Natural killer cell (primary cell): ENCODE data around the gene FAM219B. TPM values are rescaled to one million over a fixed set of nuclear protein-coding genes. Genes with fewer than 3 reads are reported as not detected.

ENCODE experiments used
- ATAC-seq, 3 donors: fragments of 150-1000 bp in 2 of 3; fragments of 200-7000 bp in 1 of 3; cut with Tn5 transposase; 1 replicate in 1 of 3; 2 replicates in 2 of 3; pipeline ENCODE4 v1.10.0; 2021; ENCODE audit warnings: mild to moderate bottlenecking in 2 of 3, moderate library complexity in 2 of 3
- DNase-seq, 2 donors: peaks; one replicate each; pipeline versions ENCODE4 v3.0.0 to v3.0.0-alpha.2; 2013 to 2021; ENCODE audit warnings: mixed read lengths in 1 of 2
- H3K27ac ChIP-seq: one replicate; pipeline ENCODE4 v1.5.1; 2013; ENCODE audit warnings: mild to moderate bottlenecking, low read length
- H3K27me3 ChIP-seq: one replicate; pipeline ENCODE4 v1.6.1; 2013; ENCODE audit warnings: low read length; ENCODE audit not compliant: control insufficient read depth, insufficient read depth
- H3K36me3 ChIP-seq: one replicate; pipeline ENCODE4 v1.6.1; 2013; ENCODE audit warnings: low read length; ENCODE audit not compliant: control insufficient read depth, insufficient read depth
- H3K4me1 ChIP-seq: one replicate; pipeline ENCODE4 v1.6.1; 2013; ENCODE audit warnings: low read length; ENCODE audit not compliant: control insufficient read depth, insufficient read depth
- H3K4me3 ChIP-seq: one replicate; pipeline ENCODE4 v1.5.1; 2013; ENCODE audit warnings: low read length
- H3K9me3 ChIP-seq: one replicate; pipeline ENCODE4 v1.6.1; 2013; ENCODE audit warnings: low read length; ENCODE audit not compliant: control insufficient read depth, insufficient read depth
- H3K27ac Mint-ChIP-seq, 2 donors: one replicate each; pipeline ENCODE4 v1.8.0; 2022; ENCODE audit warnings: mild to moderate bottlenecking in 2 of 2, mixed read lengths in 2 of 2, moderate library complexity in 1 of 2
- H3K27me3 Mint-ChIP-seq, 2 donors: one replicate each; pipeline ENCODE4 v1.8.0; 2022; ENCODE audit warnings: low read depth in 2 of 2, mixed read lengths in 2 of 2
- H3K36me3 Mint-ChIP-seq: one replicate; pipeline ENCODE4 v1.8.0; 2022; ENCODE audit warnings: mixed read lengths
- H3K4me1 Mint-ChIP-seq, 2 donors: one replicate each; pipeline ENCODE4 v1.8.0; 2022; ENCODE audit warnings: mixed read lengths in 2 of 2
- H3K4me3 Mint-ChIP-seq: one replicate; pipeline ENCODE4 v1.8.0; 2022; ENCODE audit warnings: mild to moderate bottlenecking, moderate library complexity, mixed read lengths
- H3K9me3 Mint-ChIP-seq, 2 donors: one replicate each; pipeline ENCODE4 v1.8.0; 2022; ENCODE audit warnings: mixed read lengths in 2 of 2
- WGBS: methylation state at CpG from one replicate; pipeline ENCODE4 v1.1.7; 2013; ENCODE audit warnings: missing lambda C conversion rate; ENCODE audit not compliant: insufficient coverage; 5-methylcytosine and 5-hydroxymethylcytosine counted together
- intact Hi-C: fragments of 100-400 bp; cut with micrococcal nuclease; formaldehyde crosslinking; loops from one replicate; pipeline ENCODE4 v1.14.2; 2022
- total RNA-seq, 4 donors: library from RNA; stranded (reverse); fragments of 120-200 nt in 1 of 4; gene quantifications; one replicate each; pipeline versions ENCODE4 v1.2.3 to v1.2.4, GENCODE V29; 2013 to 2022
- TF ChIP-seq, protein P1 (sequence below): fragments of 200-600 bp; IDR thresholded peaks from one replicate; pipeline ENCODE4 v1.8.0; 2022; ENCODE audit warnings: antibody characterized with exemption

Gene FAM219B
- total RNA-seq, 3 donors from 2014 or later (not counting 1 experiment from before 2014, with no cell fraction given): 63.5 to 107 (median 69.0) TPM

DNA sequence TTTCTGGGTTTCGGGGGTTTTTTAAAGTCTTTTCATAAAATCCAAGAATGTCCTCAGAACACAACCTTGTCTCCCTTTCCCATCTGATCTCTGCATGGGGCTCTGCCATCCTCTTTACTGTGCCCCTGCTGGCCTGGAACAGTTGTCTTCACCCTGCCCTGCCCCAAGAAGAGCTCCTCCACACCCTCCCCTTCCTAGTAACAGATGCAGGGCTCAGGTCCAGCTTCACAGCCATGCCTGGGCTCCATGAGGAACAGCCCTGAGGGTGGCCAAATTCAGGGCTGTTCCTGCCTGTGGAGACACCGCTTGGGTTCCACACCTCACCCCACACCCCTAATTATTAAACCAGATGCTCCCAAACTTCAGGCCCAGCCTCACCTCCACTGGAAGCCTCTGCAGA, 50.8 kb downstream of the FAM219B start:
- H3K36me3 Mint-ChIP-seq: no peaks in the 10 kb centered on the region
- H3K9me3 Mint-ChIP-seq: no peaks in the 10 kb centered on the region

DNA sequence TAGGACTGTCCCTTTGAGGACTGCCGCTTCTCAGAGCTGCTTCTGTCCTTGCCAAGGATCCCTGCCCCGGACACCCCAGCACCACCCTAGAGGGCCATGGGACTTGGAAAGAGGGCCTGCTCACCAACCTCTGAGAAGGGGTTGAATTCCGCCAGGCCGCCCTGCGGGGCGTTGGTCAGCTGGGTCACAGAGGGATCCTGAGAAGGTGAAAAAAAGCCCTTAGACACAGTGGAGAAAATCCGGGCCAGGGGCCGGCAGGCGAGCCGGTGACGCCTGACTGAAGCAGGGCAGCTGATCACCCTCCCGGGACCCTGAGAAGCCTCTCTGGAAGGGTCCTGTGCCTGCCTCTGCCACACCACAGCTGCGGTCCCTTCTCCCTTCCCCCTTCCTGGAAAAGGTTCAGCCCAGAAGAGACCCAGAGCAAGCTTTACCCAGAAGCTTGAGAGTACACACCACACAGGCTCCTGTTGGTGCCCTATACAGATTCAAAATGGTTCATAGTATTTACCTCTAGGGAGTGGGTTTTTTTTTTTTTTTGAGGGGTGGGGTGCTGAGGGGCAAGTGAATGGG, 52.1 kb downstream of the FAM219B start:
- Mint-ChIP-seq H3K4me1 (peaks cover 29 to 34% of the 10 kb centered on the region in 2 donors), H3K9me3 (no peaks in the 10 kb centered on the region), H3K4me3 (no peak overlapping the region), H3K36me3 (no peaks in the 10 kb centered on the region), H3K27ac (no peak overlapping the region), H3K27me3 (no peaks in the 10 kb centered on the region)
- H3K4me1 ChIP-seq: peaks cover 32% of the 10 kb centered on the region
- peaks cover 49% of the 10 kb centered on the region for H3K36me3 ChIP-seq
- H3K27me3 ChIP-seq: no peaks in the 10 kb centered on the region
- no peaks in the 10 kb centered on the region for H3K9me3 ChIP-seq
- ATAC-seq (no peak), DNase-seq (no peak)
- intact Hi-C loops: no loop called here
- WGBS: 98% methylated on average over 13 of the region's 13 CpGs
- TF ChIP-seq, protein P1, sequence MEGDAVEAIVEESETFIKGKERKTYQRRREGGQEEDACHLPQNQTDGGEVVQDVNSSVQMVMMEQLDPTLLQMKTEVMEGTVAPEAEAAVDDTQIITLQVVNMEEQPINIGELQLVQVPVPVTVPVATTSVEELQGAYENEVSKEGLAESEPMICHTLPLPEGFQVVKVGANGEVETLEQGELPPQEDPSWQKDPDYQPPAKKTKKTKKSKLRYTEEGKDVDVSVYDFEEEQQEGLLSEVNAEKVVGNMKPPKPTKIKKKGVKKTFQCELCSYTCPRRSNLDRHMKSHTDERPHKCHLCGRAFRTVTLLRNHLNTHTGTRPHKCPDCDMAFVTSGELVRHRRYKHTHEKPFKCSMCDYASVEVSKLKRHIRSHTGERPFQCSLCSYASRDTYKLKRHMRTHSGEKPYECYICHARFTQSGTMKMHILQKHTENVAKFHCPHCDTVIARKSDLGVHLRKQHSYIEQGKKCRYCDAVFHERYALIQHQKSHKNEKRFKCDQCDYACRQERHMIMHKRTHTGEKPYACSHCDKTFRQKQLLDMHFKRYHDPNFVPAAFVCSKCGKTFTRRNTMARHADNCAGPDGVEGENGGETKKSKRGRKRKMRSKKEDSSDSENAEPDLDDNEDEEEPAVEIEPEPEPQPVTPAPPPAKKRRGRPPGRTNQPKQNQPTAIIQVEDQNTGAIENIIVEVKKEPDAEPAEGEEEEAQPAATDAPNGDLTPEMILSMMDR: no peak
- H3K27ac ChIP-seq: no peak overlapping the region
- H3K4me3 ChIP-seq: no peak overlapping the region

More for the DNA sequence above, 50.8 kb downstream of the FAM219B start:
- Mint-ChIP-seq H3K27me3 (no peaks in the 10 kb centered on the region), H3K4me3 (peak overlapping the region; percentile 9), H3K4me1 (peaks cover 33 to 38% of the 10 kb centered on the region in 2 donors), H3K27ac (peak overlapping the region in 1 of 2 donors; percentile 80)
- Histone ChIP-seq H3K27ac (no peak overlapping the region), H3K27me3 (no peaks in the 10 kb centered on the region), H3K36me3 (peaks cover 36% of the 10 kb centered on the region), H3K4me1 (peaks cover 38% of the 10 kb centered on the region), H3K9me3 (no peaks in the 10 kb centered on the region), H3K4me3 (no peak overlapping the region)
- WGBS: 90% methylated on average over 2 of the region's 2 CpGs
- ATAC-seq (no peak), DNase-seq (no peak)
- intact Hi-C loops: no loop called here
- TF ChIP-seq, protein P1: no peak

DNA sequence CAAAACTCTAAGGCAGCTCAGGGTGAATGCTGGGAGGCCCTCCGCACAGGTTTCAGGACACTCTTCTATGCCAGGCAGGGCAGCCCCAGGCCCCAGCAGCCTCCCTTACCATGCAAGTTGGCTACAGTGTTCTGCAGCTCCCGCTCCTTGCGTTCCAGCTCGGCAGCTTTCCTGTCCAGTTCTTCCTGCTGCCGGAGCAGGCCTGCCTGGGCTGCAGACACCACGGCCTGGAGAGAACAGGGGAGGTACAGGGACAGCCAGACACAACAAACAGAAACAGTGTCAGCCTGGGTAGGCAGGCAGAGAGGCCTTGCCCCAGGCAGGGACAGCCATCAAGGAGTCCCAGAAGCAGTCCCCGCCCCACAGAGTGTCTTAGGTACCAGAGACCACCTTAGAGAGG, 54.7 kb downstream of the FAM219B start:
- peaks cover 15% of the 10 kb centered on the region for H3K36me3 Mint-ChIP-seq
- H3K27ac Mint-ChIP-seq: no peak overlapping the region
- TF ChIP-seq, protein P1: no peak
- DNase-seq (no peak), ATAC-seq (no peak)
- Histone ChIP-seq H3K9me3 (no peaks in the 10 kb centered on the region), H3K4me1 (peaks cover 6% of the 10 kb centered on the region), H3K4me3 (no peak overlapping the region), H3K36me3 (peaks cover 70% of the 10 kb centered on the region), H3K27ac (no peak overlapping the region), H3K27me3 (no peaks in the 10 kb centered on the region)
- WGBS: 100% methylated on average over 7 of the region's 7 CpGs
- no peaks in the 10 kb centered on the region for H3K9me3 Mint-ChIP-seq
- peaks cover 3 to 9% of the 10 kb centered on the region in 2 donors for H3K4me1 Mint-ChIP-seq
- intact Hi-C loops: no loop called here
- no peaks in the 10 kb centered on the region for H3K27me3 Mint-ChIP-seq
- no peak overlapping the region for H3K4me3 Mint-ChIP-seq

DNA sequence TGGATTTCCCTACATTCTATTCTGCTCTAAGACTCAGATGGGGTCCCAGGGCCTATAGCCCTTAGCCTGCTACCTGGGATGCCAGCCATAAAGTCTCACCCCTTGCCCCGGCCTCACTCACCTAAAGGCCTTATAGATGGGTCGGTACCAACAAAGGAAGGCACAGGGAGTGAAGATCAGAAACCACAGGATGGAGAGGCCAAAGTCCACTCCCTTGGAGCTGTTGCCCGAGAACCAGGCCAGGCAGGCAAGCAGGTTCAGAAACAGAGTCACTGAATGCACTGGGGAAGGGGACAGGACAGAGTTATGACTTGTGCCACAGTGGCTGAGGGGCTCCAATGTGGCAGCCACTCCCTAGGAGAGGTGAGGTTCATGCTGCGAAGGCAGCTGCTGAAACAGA, 56.3 kb downstream of the FAM219B start:
- 98% methylated on average over 4 of the region's 4 CpGs for WGBS
- no peak overlapping the region for H3K4me3 Mint-ChIP-seq
- H3K9me3 Mint-ChIP-seq: no peaks in the 10 kb centered on the region
- H3K4me1 Mint-ChIP-seq: peaks cover 5 to 6% of the 10 kb centered on the region in 2 donors
- peaks cover 15% of the 10 kb centered on the region for H3K36me3 Mint-ChIP-seq
- Histone ChIP-seq H3K36me3 (peaks cover 73% of the 10 kb centered on the region), H3K4me1 (peaks cover 9% of the 10 kb centered on the region), H3K27ac (no peak overlapping the region), H3K27me3 (no peaks in the 10 kb centered on the region), H3K4me3 (no peak overlapping the region), H3K9me3 (no peaks in the 10 kb centered on the region)
- intact Hi-C loops: no loop called here
- TF ChIP-seq, protein P1: no peak
- DNase-seq: no peak
- ATAC-seq: no peak
- no peaks in the 10 kb centered on the region for H3K27me3 Mint-ChIP-seq
- H3K27ac Mint-ChIP-seq: no peak overlapping the region
